HepG2 (cell line): Measurements from ENCODE around the gene GSX1. TPM values are rescaled to one million over a fixed set of nuclear protein-coding genes. Genes with fewer than 3 reads are reported as not detected.

Experiments used
- ATAC-seq: fragments of 200-7000 bp; cut with Tn5 transposase; 3 replicates; pipeline ENCODE4 v1.9.1; 2020; ENCODE audit warnings: mild to moderate bottlenecking, moderate library complexity
- BruUV-seq: library from RNA; stranded (reverse); fragments of 400-500 nt; replicated peaks from 2 replicates; lab custom pipeline; 2021; lab: Mats Ljungman, UMichigan
- CTCF ChIA-PET: fragments of 300-600 bp; formaldehyde crosslinking; extraction: SDS; loops from one replicate; lab custom pipeline; 2021; ENCODE audit warnings: low total read pairs, inconsistent platforms, low intra/inter-chr PET ratio; lab: Yijun Ruan, JAX
- POLR2A ChIA-PET: fragments of 350-600 bp; sonication (Branson Sonifier 250); formaldehyde crosslinking; loops from one replicate; lab custom pipeline; 2020; ENCODE audit warnings: antibody characterized with exemption, inconsistent platforms; lab: Yijun Ruan, JAX
- DNase-seq: peaks from one replicate; pipeline ENCODE4 v3.0.0-alpha.2; 2015; ENCODE audit warnings: low spot score
- FAIRE-seq: peaks from 3 replicates; lab custom pipeline; 2011; peaks lifted over from hg19 to GRCh38; lab: Jason Lieb, UNC
- H2AFZ ChIP-seq: one replicate; pipeline ENCODE4 v1.6.1; 2011; ENCODE audit warnings: low read length, inconsistent platforms
- H3K27ac ChIP-seq: fragments of 300-600 bp; 3 replicates; pipeline ENCODE4 v1.8.0; 2011; ENCODE audit warnings: mixed run types, mild to moderate bottlenecking, mixed read lengths, low read length, inconsistent platforms; ENCODE audit not compliant: insufficient read depth; ENCODE audit errors: extremely low read length
- H3K27me3 ChIP-seq, 2 experiments: fragments of 200-600 bp in 1 of 2; 2 replicates in 1 of 2; 3 replicates in 1 of 2; pipeline versions ENCODE4 v1.6.0 to v1.8.0; 2011; ENCODE audit warnings: low read length in 2 of 2, mild to moderate bottlenecking in 2 of 2, moderate library complexity in 2 of 2, inconsistent platforms in 1 of 2; ENCODE audit not compliant: insufficient read depth in 2 of 2, control insufficient read depth in 1 of 2
- H3K36me3 ChIP-seq, 2 experiments: fragments of 200-600 bp in 1 of 2; replicated peaks in 1 of 2; 2 replicates in 1 of 2; 3 replicates in 1 of 2; pipeline versions ENCODE4 v1.5.1 to v1.8.0; 2011; ENCODE audit warnings: low read length in 2 of 2, inconsistent platforms in 1 of 2; ENCODE audit not compliant: insufficient read depth in 2 of 2, control insufficient read depth in 1 of 2
- H3K4me1 ChIP-seq: 2 replicates; pipeline ENCODE4 v1.5.1; 2012; ENCODE audit warnings: low read length, inconsistent platforms; ENCODE audit not compliant: insufficient read depth
- H3K4me2 ChIP-seq: 2 replicates; pipeline ENCODE4 v1.6.0; 2011; ENCODE audit warnings: low read depth, low read length, inconsistent platforms
- H3K4me3 ChIP-seq, 3 experiments: fragments of 200-600 bp in 1 of 3; sonication (generic), shearing (Covaris generic) in 1 of 3; replicated peaks in 1 of 3; 2 replicates each; pipeline ENCODE4 v1.5.1; 2011 to 2016; ENCODE audit warnings: low read length in 3 of 3, inconsistent platforms in 2 of 3, low read depth in 2 of 3, mild to moderate bottlenecking in 2 of 3, control low read depth in 1 of 3, mixed read lengths in 1 of 3; ENCODE audit not compliant: insufficient read depth in 1 of 3
- H3K79me2 ChIP-seq: one replicate; pipeline ENCODE4 v1.6.1; 2011; ENCODE audit warnings: low read length, inconsistent platforms; ENCODE audit not compliant: insufficient read depth
- H3K9ac ChIP-seq: 2 replicates; pipeline ENCODE4 v1.6.0; 2011; ENCODE audit warnings: mild to moderate bottlenecking, low read depth, low read length, inconsistent platforms; ENCODE audit not compliant: insufficient read depth
- H3K9me3 ChIP-seq: 2 replicates; pipeline ENCODE4 v1.5.1; 2012; ENCODE audit warnings: mild to moderate bottlenecking, low read length
- H4K20me1 ChIP-seq: 2 replicates; pipeline ENCODE4 v1.6.0; 2011; ENCODE audit warnings: inconsistent platforms, mild to moderate bottlenecking, low read length, moderate library complexity; ENCODE audit not compliant: insufficient read depth
- ARID4A ChIP-seq: sonication (generic); formaldehyde crosslinking; IDR thresholded peaks from 2 replicates; pipeline ENCODE4 v1.5.0; 2020; ENCODE audit warnings: mild to moderate bottlenecking, missing genetic modification reagents, borderline replicate concordance
- CREB1 ChIP-seq, 2 experiments: fragments of 450-650 bp in 1 of 2; IDR thresholded peaks; 2 replicates each; pipeline ENCODE4 v1.6.1; 2016 to 2017; ENCODE audit warnings: control low read depth in 1 of 2, mild to moderate bottlenecking in 1 of 2, missing compliant biosample characterization in 1 of 2, missing genetic modification characterization in 1 of 2
- GABPB1 ChIP-seq: IDR thresholded peaks from 2 replicates; pipeline ENCODE4 v1.6.1; 2016; ENCODE audit warnings: mild to moderate bottlenecking, missing genetic modification reagents, moderate library complexity, missing compliant biosample characterization
- HDAC1 ChIP-seq: sonication (generic); formaldehyde crosslinking; IDR thresholded peaks from 2 replicates; pipeline ENCODE4 v1.5.1; 2020; ENCODE audit warnings: mild to moderate bottlenecking, missing genetic modification reagents
- HNF4A ChIP-seq: sonication (generic); formaldehyde crosslinking; IDR thresholded peaks from 2 replicates; pipeline ENCODE4 v1.4.0; 2020; ENCODE audit warnings: missing genetic modification reagents
- KDM5B ChIP-seq: sonication (generic); formaldehyde crosslinking; IDR thresholded peaks from 2 replicates; pipeline ENCODE4 v1.4.0; 2020; ENCODE audit warnings: missing genetic modification reagents, mild to moderate bottlenecking, borderline replicate concordance
- REPIN1 ChIP-seq: sonication (generic); formaldehyde crosslinking; IDR thresholded peaks from 2 replicates; pipeline ENCODE4 v1.8.0; 2022; ENCODE audit warnings: missing genetic modification reagents, low read depth, mild to moderate bottlenecking, borderline replicate concordance
- ZNF468 ChIP-seq: sonication (generic); formaldehyde crosslinking; IDR thresholded peaks from 2 replicates; pipeline ENCODE4 v1.8.0; 2022; ENCODE audit warnings: mild to moderate bottlenecking, moderate library complexity, missing genetic modification reagents
- ZNF775 ChIP-seq: sonication (generic); formaldehyde crosslinking; IDR thresholded peaks from 2 replicates; pipeline ENCODE4 v1.4.0; 2020; ENCODE audit warnings: missing genetic modification reagents, mild to moderate bottlenecking, moderate library complexity, borderline replicate concordance
- WGBS: methylation state at CpG from one replicate; pipeline ENCODE4 v1.1.6; 2017; ENCODE audit warnings: low lambda C conversion rate; 5-methylcytosine and 5-hydroxymethylcytosine counted together
- in situ Hi-C: cut with HindIII; loops from 2 replicates; pipeline ENCODE4 v1.10.0; 2017; ENCODE audit warnings: low pct_unique_long_range_greater_than_20kb; ENCODE audit not compliant: extremely low pct_ligation_motif_present
- intact Hi-C: fragments of 100-400 bp; cut with micrococcal nuclease; formaldehyde crosslinking; loops from one replicate; pipeline ENCODE4 v1.10.0; 2022; ENCODE audit not compliant: unreplicated experiment
- polyA plus RNA-seq, 8 experiments: library from polyadenylated mRNA; depleted of rRNA in 3 of 8; stranded (reverse) in 7 of 8; unstranded in 1 of 8; fragments of >200 nt; fragmentation: Illumina TruSeq in 4 of 8; extraction: Trizol in 4 of 8; gene quantifications; 2 replicates each; pipeline versions ENCODE4 v1.2.1 to v1.2.3, GENCODE V29; 2011 to 2016; ENCODE audit warnings: low read depth in 4 of 8, missing spikeins in 1 of 8, mixed read lengths in 1 of 8; ENCODE audit not compliant: insufficient read depth in 1 of 8
- total RNA-seq, 5 experiments: library from RNA; depleted of rRNA; stranded (reverse); fragments of >200 nt; fragmentation: Illumina TruSeq; extraction: Trizol; gene quantifications; 2 replicates each; pipeline ENCODE4 v1.2.3, GENCODE V29; 2016; ENCODE audit warnings: low read depth in 1 of 5
- TF ChIP-seq, protein P1 (sequence below): sonication (generic); formaldehyde crosslinking; IDR thresholded peaks from 2 replicates; pipeline ENCODE4 v1.5.0; 2020; ENCODE audit warnings: mild to moderate bottlenecking, missing genetic modification reagents, borderline replicate concordance

GSX1 gene
- total and polyA plus RNA-seq, 2 of the 13 experiments (the other 11 are each of a cell fraction or from before 2014, with no cell fraction given), result not detected

DNA sequence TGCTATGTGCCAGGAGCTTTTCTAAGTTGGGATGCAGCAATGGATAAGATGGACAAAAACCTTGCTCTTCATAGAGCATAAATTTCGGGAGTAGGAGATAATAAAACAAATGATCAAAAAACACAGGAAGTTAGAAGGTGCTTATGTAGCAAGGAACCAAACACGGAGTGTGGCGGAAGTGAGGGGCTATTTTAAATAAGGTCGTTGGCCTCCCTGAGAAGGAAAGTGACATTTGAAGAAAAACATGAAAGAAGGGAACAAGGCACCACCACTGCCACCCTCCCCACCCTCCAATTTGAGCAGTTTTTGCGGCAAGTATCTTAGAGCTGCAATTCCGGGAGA is 3.2 kb upstream of the GSX1 start:
- ChIA-PET POLR2A (no interaction called here), CTCF (no interaction called here)
- H3K4me2 ChIP-seq, result peak overlapping the region; percentile 79
- peaks cover 27% of the 10 kb centered on the region for H3K4me1 ChIP-seq
- in situ Hi-C loops (no loop called here), intact Hi-C loops (no loop called here)
- H3K9ac ChIP-seq, result no peak overlapping the region
- no peaks in the 10 kb centered on the region for H3K36me3 ChIP-seq
- FAIRE-seq (no peak), DNase-seq (no peak), ATAC-seq (no peak)
- 7% methylated on average over 6 of the region's 6 CpGs for WGBS
- H3K4me3 ChIP-seq, result peak overlapping the region in 2 of 3 experiments; percentile 63 to 65; a peak in 5 of 6 replicates
- H3K27ac ChIP-seq, result no peak overlapping the region
- peaks cover 5 to 44% of the 10 kb centered on the region in 2 experiments for H3K27me3 ChIP-seq
- TF ChIP-seq, protein P1, sequence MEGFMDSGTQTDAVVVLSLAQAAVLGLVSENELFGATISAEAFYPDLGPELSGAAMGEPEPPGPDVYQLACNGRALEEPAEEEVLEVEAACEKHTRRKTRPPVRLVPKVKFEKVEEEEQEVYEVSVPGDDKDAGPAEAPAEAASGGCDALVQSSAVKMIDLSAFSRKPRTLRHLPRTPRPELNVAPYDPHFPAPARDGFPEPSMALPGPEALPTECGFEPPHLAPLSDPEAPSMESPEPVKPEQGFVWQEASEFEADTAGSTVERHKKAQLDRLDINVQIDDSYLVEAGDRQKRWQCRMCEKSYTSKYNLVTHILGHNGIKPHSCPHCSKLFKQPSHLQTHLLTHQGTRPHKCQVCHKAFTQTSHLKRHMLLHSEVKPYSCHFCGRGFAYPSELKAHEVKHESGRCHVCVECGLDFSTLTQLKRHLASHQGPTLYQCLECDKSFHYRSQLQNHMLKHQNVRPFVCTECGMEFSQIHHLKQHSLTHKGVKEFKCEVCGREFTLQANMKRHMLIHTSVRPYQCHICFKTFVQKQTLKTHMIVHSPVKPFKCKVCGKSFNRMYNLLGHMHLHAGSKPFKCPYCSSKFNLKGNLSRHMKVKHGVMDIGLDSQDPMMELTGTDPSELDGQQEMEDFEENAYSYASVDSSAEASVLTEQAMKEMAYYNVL, result no peak
- TF ChIP-seq CREB1 (IDR thresholded peaks at IDR 0.05) (no peak), CREB1 (CRISPR knock-in tag; IDR thresholded peaks at IDR 0.05) (peak; percentile 22; the same call in 1 of the 2 replicates)
- BruUV-seq, result no TSS peak
- H3K79me2 ChIP-seq, result no peaks in the 10 kb centered on the region
- H3K9me3 ChIP-seq, result no peaks in the 10 kb centered on the region
- no peak overlapping the region for H2AFZ ChIP-seq
- no peaks in the 10 kb centered on the region for H4K20me1 ChIP-seq

- H4K20me1 ChIP-seq, result no peaks in the 10 kb centered on the region
- no peak overlapping the region for H2AFZ ChIP-seq
- WGBS, result 0% methylated on average over 6 of the region's 55 CpGs
- DNase-seq (peak; percentile 20), FAIRE-seq (no peak), ATAC-seq (peak; percentile 77)
- intact Hi-C loops (no loop called here), in situ Hi-C loops (no loop called here)
- peak overlapping the region; percentile 51 to 65 (median 63) for H3K4me3 ChIP-seq
- H3K27me3 ChIP-seq, result peaks cover 5 to 48% of the 10 kb centered on the region in 2 experiments
- no peak overlapping the region for H3K9ac ChIP-seq
- H3K4me2 ChIP-seq, result peak overlapping the region; percentile 79
- H3K9me3 ChIP-seq, result no peaks in the 10 kb centered on the region
- no peaks in the 10 kb centered on the region for H3K36me3 ChIP-seq
- ChIA-PET POLR2A (no interaction called here), CTCF (no interaction called here)
- H3K79me2 ChIP-seq, result no peaks in the 10 kb centered on the region
- peaks cover 27% of the 10 kb centered on the region for H3K4me1 ChIP-seq
- BruUV-seq, result no TSS peak
- peak overlapping the region; percentile 18 for H3K27ac ChIP-seq
- peak; percentile 15; the same call in 1 of the 2 replicates for TF ChIP-seq ARID4A (CRISPR knock-in tag)
- TF ChIP-seq HDAC1 (CRISPR knock-in tag), result peak; percentile 32; the same call in 1 of the 2 replicates
- TF ChIP-seq ZNF775, result no peak
- TF ChIP-seq HNF4A (CRISPR knock-in tag), result peak; percentile 73
- peak; percentile 68; the same call in 1 of the 2 replicates for TF ChIP-seq GABPB1 (CRISPR knock-in tag)
- TF ChIP-seq ZNF468 (CRISPR knock-in tag), result no peak
- no peak for TF ChIP-seq KDM5B
- no peak for TF ChIP-seq REPIN1
Observed at GRCh38 chr13:27789495-27790303, 2.6 kb upstream of the GSX1 start.
